Urinary bladder (tissue), 4 donors: ENCODE data around the gene CMPK2. TPM values are rescaled to one million over a fixed set of nuclear protein-coding genes. Genes with fewer than 3 reads are reported as not detected.

Experiments
- DNase-seq: peaks from one replicate; pipeline ENCODE4 v3.0.0-alpha.2; 2015; ENCODE audit errors: extremely low spot score
- H3K27ac ChIP-seq: one replicate; pipeline ENCODE4 v1.5.1; 2013; ENCODE audit warnings: low read depth, mild to moderate bottlenecking, moderate library complexity
- H3K36me3 ChIP-seq: one replicate; pipeline ENCODE4 v1.6.1; 2013; ENCODE audit warnings: mild to moderate bottlenecking, moderate library complexity; ENCODE audit not compliant: insufficient read depth
- H3K4me1 ChIP-seq: one replicate; pipeline ENCODE4 v1.6.1; 2013; ENCODE audit warnings: mild to moderate bottlenecking, moderate library complexity; ENCODE audit not compliant: insufficient read depth
- H3K4me3 ChIP-seq: one replicate; pipeline ENCODE4 v1.5.1; 2013; ENCODE audit warnings: low read depth, low read length
- WGBS: extraction: QIAGEN DNeasy Blood & Tissue Kit; methylation state at CpG from one replicate; pipeline ENCODE4 v1.1.7; 2013; 5-methylcytosine and 5-hydroxymethylcytosine counted together
- polyA plus RNA-seq: library from polyadenylated mRNA; stranded (reverse); fragments of 200-250 nt; gene quantifications from one replicate; pipeline ENCODE4 v1.2.3, GENCODE V29; 2013
- total RNA-seq: library from RNA; depleted of rRNA; stranded (reverse); fragments of >200 nt; gene quantifications from one replicate; pipeline ENCODE4 v1.2.3, GENCODE V29; 2014
- donor health status: healthy with polysubstance abuse.
- donor health status: healthy.

The CMPK2 gene
- total and polyA plus RNA-seq, 2 donors, result 3.6 to 8.9 TPM

- no peak overlapping the region for H3K4me3 ChIP-seq
- WGBS, result 80% methylated on average over 2 of the region's 2 CpGs
- no peak for DNase-seq
- no peaks in the 10 kb centered on the region for H3K36me3 ChIP-seq
- no peak overlapping the region for H3K27ac ChIP-seq
- H3K4me1 ChIP-seq, result no peaks in the 10 kb centered on the region
Observed at GRCh38 chr2:6893876-6894482, 28.3 kb upstream of the CMPK2 start.

GRCh38 chr2:6888724-6889123, 23.0 kb upstream of the CMPK2 start:
- Histone ChIP-seq H3K36me3 (no peaks in the 10 kb centered on the region), H3K4me1 (no peaks in the 10 kb centered on the region), H3K4me3 (no peak overlapping the region), H3K27ac (no peak overlapping the region)
- WGBS, result 88% methylated on average over 4 of the region's 4 CpGs
- no peak for DNase-seq

GRCh38 chr2:6887751-6888192, 22.1 kb upstream of the CMPK2 start:
- 70% methylated on average over 3 of the region's 3 CpGs for WGBS
- Histone ChIP-seq H3K27ac (no peak overlapping the region), H3K4me3 (no peak overlapping the region), H3K4me1 (no peaks in the 10 kb centered on the region), H3K36me3 (no peaks in the 10 kb centered on the region)
- DNase-seq, result no peak

- WGBS, result 88% methylated on average over 3 of the region's 3 CpGs
Observed at GRCh38 chr2:6885968-6886367, 20.3 kb upstream of the CMPK2 start.

GRCh38 chr2:6885551-6885950, 19.8 kb upstream of the CMPK2 start:
- WGBS, result 84% methylated on average over 2 of the region's 2 CpGs
- H3K4me1 ChIP-seq, result no peaks in the 10 kb centered on the region
- H3K36me3 ChIP-seq, result no peaks in the 10 kb centered on the region
- no peak overlapping the region for H3K27ac ChIP-seq
- no peak overlapping the region for H3K4me3 ChIP-seq
- no peak for DNase-seq

More at GRCh38 chr2:6885968-6886367, 20.3 kb upstream of the CMPK2 start:
- Histone ChIP-seq H3K4me3 (no peak overlapping the region), H3K36me3 (no peaks in the 10 kb centered on the region), H3K4me1 (no peaks in the 10 kb centered on the region), H3K27ac (no peak overlapping the region)
- no peak for DNase-seq

GRCh38 chr2:6883448-6884122, 17.9 kb upstream of the CMPK2 start:
- Histone ChIP-seq H3K4me3 (no peak overlapping the region), H3K27ac (no peak overlapping the region), H3K4me1 (no peaks in the 10 kb centered on the region), H3K36me3 (no peaks in the 10 kb centered on the region)
- 70% methylated on average over 7 of the region's 7 CpGs for WGBS
- DNase-seq, result no peak

- Histone ChIP-seq H3K4me1 (no peaks in the 10 kb centered on the region), H3K27ac (no peak overlapping the region), H3K36me3 (no peaks in the 10 kb centered on the region), H3K4me3 (no peak overlapping the region)
- no peak for DNase-seq
- WGBS, result 95% methylated on average over 5 of the region's 5 CpGs
Observed at GRCh38 chr2:6881516-6881915, 15.8 kb upstream of the CMPK2 start.

- DNase-seq, result no peak
- H3K4me1 ChIP-seq, result no peaks in the 10 kb centered on the region
- no peak overlapping the region for H3K4me3 ChIP-seq
- no peak overlapping the region for H3K27ac ChIP-seq
- 91% methylated on average over 1 of the region's 1 CpG for WGBS
- no peaks in the 10 kb centered on the region for H3K36me3 ChIP-seq
Observed at GRCh38 chr2:6881046-6881445, 15.3 kb upstream of the CMPK2 start.

GRCh38 chr2:6880200-6880733, 14.6 kb upstream of the CMPK2 start:
- Histone ChIP-seq H3K4me3 (no peak overlapping the region), H3K27ac (no peak overlapping the region), H3K4me1 (no peaks in the 10 kb centered on the region), H3K36me3 (no peaks in the 10 kb centered on the region)
- 80% methylated on average over 2 of the region's 2 CpGs for WGBS
- DNase-seq, result no peak

- Histone ChIP-seq H3K27ac (no peak overlapping the region), H3K36me3 (no peaks in the 10 kb centered on the region), H3K4me1 (no peaks in the 10 kb centered on the region), H3K4me3 (no peak overlapping the region)
- WGBS, result 85% methylated on average over 2 of the region's 2 CpGs
- no peak for DNase-seq
Observed at GRCh38 chr2:6879011-6879410, 13.3 kb upstream of the CMPK2 start.

- no peak overlapping the region for H3K4me3 ChIP-seq
- no peaks in the 10 kb centered on the region for H3K4me1 ChIP-seq
- no peaks in the 10 kb centered on the region for H3K36me3 ChIP-seq
- no peak overlapping the region for H3K27ac ChIP-seq
- 80% methylated on average over 4 of the region's 4 CpGs for WGBS
- no peak for DNase-seq
Observed at GRCh38 chr2:6878549-6878948, 12.8 kb upstream of the CMPK2 start.

GRCh38 chr2:6877402-6878304, 11.9 kb upstream of the CMPK2 start, which contains the start of gene RSAD2:
RSAD2 (plus strand) TSS chr2:6877777; CDS start chr2:6877801, 24 bp downstream.
- Histone ChIP-seq H3K36me3 (no peaks in the 10 kb centered on the region), H3K4me3 (peak within 1 kb of the TSS; percentile 47), H3K4me1 (no peaks in the 10 kb centered on the region), H3K27ac (no peak within 1 kb of the TSS)
- DNase-seq, result no peak
- WGBS, result 40% methylated on average over 10 of the region's 10 CpGs

- no peak for DNase-seq
- Histone ChIP-seq H3K4me1 (no peaks in the 10 kb centered on the region), H3K36me3 (no peaks in the 10 kb centered on the region), H3K4me3 (no peak overlapping the region), H3K27ac (no peak overlapping the region)
- 85% methylated on average over 1 of the region's 1 CpG for WGBS
Observed at GRCh38 chr2:6876309-6876708, 10.6 kb upstream of the CMPK2 start.
